GM23338 (cell line): Measurements from ENCODE around the gene PGGHG. TPM values are rescaled to one million over a fixed set of nuclear protein-coding genes. Genes with fewer than 3 reads are reported as not detected.

Experiments
- ATAC-seq: fragments of 200-7000 bp; cut with Tn5 transposase; 3 replicates; pipeline ENCODE4 v1.9.1; 2020
- DNase-seq: peaks from one replicate; pipeline ENCODE4 v3.0.0-alpha.2; 2015; ENCODE audit warnings: low spot score
- H2AFZ ChIP-seq: fragments of 200-600 bp; sonication (generic); 2 replicates; pipeline ENCODE4 v1.8.0; 2016; ENCODE audit warnings: antibody characterized with exemption, mild to moderate bottlenecking, moderate library complexity
- H3F3A ChIP-seq: fragments of 200-600 bp; sonication (generic); replicated peaks from 2 replicates; pipeline ENCODE4 v1.8.0; 2017; ENCODE audit warnings: antibody characterized with exemption, mixed run types, low read depth
- H3K27ac ChIP-seq: fragments of 200-600 bp; sonication (generic); 2 replicates; pipeline ENCODE4 v1.6.1; 2016; ENCODE audit warnings: low read depth
- H3K27me3 ChIP-seq: fragments of 200-600 bp; sonication (generic); 2 replicates; pipeline ENCODE4 v1.8.0; 2016; ENCODE audit warnings: mild to moderate bottlenecking, mixed run types, moderate library complexity; ENCODE audit not compliant: insufficient read depth
- H3K36me3 ChIP-seq: fragments of 200-600 bp; sonication (generic); 2 replicates; pipeline ENCODE4 v1.8.0; 2016; ENCODE audit warnings: mild to moderate bottlenecking; ENCODE audit not compliant: insufficient read depth
- H3K4me1 ChIP-seq: fragments of 200-600 bp; sonication (generic); 2 replicates; pipeline ENCODE4 v1.8.0; 2016; ENCODE audit warnings: mild to moderate bottlenecking, moderate library complexity; ENCODE audit not compliant: insufficient read depth
- H3K4me2 ChIP-seq: fragments of 200-600 bp; sonication (generic); 2 replicates; pipeline ENCODE4 v1.7.1; 2017; ENCODE audit warnings: mixed run types
- H3K4me3 ChIP-seq: fragments of 200-600 bp; sonication (generic); 2 replicates; pipeline ENCODE4 v1.6.1; 2016; ENCODE audit warnings: mixed run types
- H3K79me2 ChIP-seq: fragments of 200-600 bp; sonication (generic); replicated peaks from 2 replicates; pipeline ENCODE4 v1.8.0; 2017; ENCODE audit warnings: mild to moderate bottlenecking; ENCODE audit not compliant: insufficient read depth
- H3K9me2 ChIP-seq: fragments of 200-600 bp; sonication (generic); 2 replicates; pipeline ENCODE4 v1.8.0; 2017; ENCODE audit not compliant: insufficient read depth
- H4K20me1 ChIP-seq: fragments of 200-600 bp; sonication (generic); replicated peaks from 2 replicates; pipeline ENCODE4 v1.8.0; 2017; ENCODE audit warnings: mild to moderate bottlenecking; ENCODE audit not compliant: insufficient read depth
- H3K27ac Mint-ChIP-seq: 2 replicates; pipeline ENCODE4 v1.8.0; 2020; ENCODE audit warnings: inconsistent platforms, mild to moderate bottlenecking, moderate library complexity, mixed read lengths
- H3K27me3 Mint-ChIP-seq: 3 replicates; pipeline ENCODE4 v1.8.0; 2022; ENCODE audit warnings: low read depth, mild to moderate bottlenecking, moderate library complexity, mixed read lengths, inconsistent platforms; ENCODE audit not compliant: insufficient read depth, poor library complexity
- H3K36me3 Mint-ChIP-seq: 3 replicates; pipeline ENCODE4 v1.8.0; 2021; ENCODE audit warnings: low read depth, mild to moderate bottlenecking, inconsistent platforms, moderate library complexity, mixed read lengths
- H3K4me1 Mint-ChIP-seq: 3 replicates; pipeline ENCODE4 v1.8.0; 2020; ENCODE audit warnings: mild to moderate bottlenecking, inconsistent platforms, mixed read lengths
- H3K4me3 Mint-ChIP-seq: 3 replicates; pipeline ENCODE4 v1.8.0; 2021; ENCODE audit warnings: moderate library complexity, mild to moderate bottlenecking, inconsistent platforms, mixed read lengths
- H3K9me3 Mint-ChIP-seq: 3 replicates; pipeline ENCODE4 v1.8.0; 2020; ENCODE audit warnings: moderate library complexity, mild to moderate bottlenecking, inconsistent platforms, mixed read lengths
- ETS1 ChIP-seq: IDR thresholded peaks from 2 replicates; pipeline ENCODE4 v1.6.1; 2016; ENCODE audit warnings: antibody characterized with exemption
- EZH2phosphoT487 ChIP-seq: fragments of 200-600 bp; sonication (generic); IDR thresholded peaks from one replicate; pipeline ENCODE4 v1.8.1; 2018; ENCODE audit warnings: antibody characterized with exemption; ENCODE audit not compliant: unreplicated experiment
- POLR2AphosphoS5 ChIP-seq: IDR thresholded peaks from 2 replicates; pipeline ENCODE4 v1.6.1; 2016; ENCODE audit warnings: antibody characterized with exemption, low read depth
- polyA plus RNA-seq: library from polyadenylated mRNA; unstranded; fragments of >200 nt; fragmentation: Nextera tagmentation; extraction: Ambion mirVana; gene quantifications from 2 replicates; pipeline ENCODE4 v1.2.1, GENCODE V29; 2016
- total RNA-seq: library from RNA; depleted of rRNA; stranded (reverse); fragments of >200 nt; shearing (Covaris generic); gene quantifications from 2 replicates; pipeline ENCODE4 v1.2.3, GENCODE V29; 2014
- TF ChIP-seq, protein P1 (sequence below): IDR thresholded peaks from one replicate; pipeline ENCODE4 v1.6.1; 2018; ENCODE audit warnings: antibody characterized with exemption; ENCODE audit not compliant: unreplicated experiment

PGGHG gene
- total and polyA plus RNA-seq, 2 experiments from 2014 or later, result 24.9 to 55.8 TPM

- Histone ChIP-seq H3K4me3 (peak overlapping the region; percentile 70), H3K27me3 (peaks cover 4% of the 10 kb centered on the region; the same call in 1 of the 2 replicates), H2AFZ (no peak overlapping the region), H3F3A (peaks cover 27% of the 10 kb centered on the region), H3K36me3 (no peaks in the 10 kb centered on the region), H3K4me2 (peak overlapping the region; percentile 84), H3K4me1 (peaks cover 48% of the 10 kb centered on the region), H3K27ac (no peak overlapping the region), H4K20me1 (peaks cover 10% of the 10 kb centered on the region), H3K9me2 (no peaks in the 10 kb centered on the region), H3K79me2 (peaks cover 23% of the 10 kb centered on the region)
- Mint-ChIP-seq H3K36me3 (peaks cover 8% of the 10 kb centered on the region; the same call in 2 of the 3 replicates), H3K27ac (no peak overlapping the region), H3K4me3 (peak overlapping the region; percentile 91), H3K9me3 (no peaks in the 10 kb centered on the region), H3K27me3 (peaks cover 20% of the 10 kb centered on the region), H3K4me1 (peaks cover 60% of the 10 kb centered on the region)
- ATAC-seq, result no peak
- no peak for DNase-seq
- peak; percentile 5; the same call in 1 of the 2 replicates for TF ChIP-seq POLR2AphosphoS5
- TF ChIP-seq, protein P1, sequence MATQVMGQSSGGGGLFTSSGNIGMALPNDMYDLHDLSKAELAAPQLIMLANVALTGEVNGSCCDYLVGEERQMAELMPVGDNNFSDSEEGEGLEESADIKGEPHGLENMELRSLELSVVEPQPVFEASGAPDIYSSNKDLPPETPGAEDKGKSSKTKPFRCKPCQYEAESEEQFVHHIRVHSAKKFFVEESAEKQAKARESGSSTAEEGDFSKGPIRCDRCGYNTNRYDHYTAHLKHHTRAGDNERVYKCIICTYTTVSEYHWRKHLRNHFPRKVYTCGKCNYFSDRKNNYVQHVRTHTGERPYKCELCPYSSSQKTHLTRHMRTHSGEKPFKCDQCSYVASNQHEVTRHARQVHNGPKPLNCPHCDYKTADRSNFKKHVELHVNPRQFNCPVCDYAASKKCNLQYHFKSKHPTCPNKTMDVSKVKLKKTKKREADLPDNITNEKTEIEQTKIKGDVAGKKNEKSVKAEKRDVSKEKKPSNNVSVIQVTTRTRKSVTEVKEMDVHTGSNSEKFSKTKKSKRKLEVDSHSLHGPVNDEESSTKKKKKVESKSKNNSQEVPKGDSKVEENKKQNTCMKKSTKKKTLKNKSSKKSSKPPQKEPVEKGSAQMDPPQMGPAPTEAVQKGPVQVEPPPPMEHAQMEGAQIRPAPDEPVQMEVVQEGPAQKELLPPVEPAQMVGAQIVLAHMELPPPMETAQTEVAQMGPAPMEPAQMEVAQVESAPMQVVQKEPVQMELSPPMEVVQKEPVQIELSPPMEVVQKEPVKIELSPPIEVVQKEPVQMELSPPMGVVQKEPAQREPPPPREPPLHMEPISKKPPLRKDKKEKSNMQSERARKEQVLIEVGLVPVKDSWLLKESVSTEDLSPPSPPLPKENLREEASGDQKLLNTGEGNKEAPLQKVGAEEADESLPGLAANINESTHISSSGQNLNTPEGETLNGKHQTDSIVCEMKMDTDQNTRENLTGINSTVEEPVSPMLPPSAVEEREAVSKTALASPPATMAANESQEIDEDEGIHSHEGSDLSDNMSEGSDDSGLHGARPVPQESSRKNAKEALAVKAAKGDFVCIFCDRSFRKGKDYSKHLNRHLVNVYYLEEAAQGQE, result no peak
These were observed 26.6 kb downstream of the PGGHG start for GRCh38 chr11:315516-315994.

GRCh38 chr11:316031-316701, 27.2 kb downstream of the PGGHG start:
- H3K36me3 Mint-ChIP-seq, result peaks cover 8% of the 10 kb centered on the region; the same call in 2 of the 3 replicates
- H3K4me2 ChIP-seq, result peak overlapping the region; percentile 84
- H3K27ac ChIP-seq, result peak overlapping the region; percentile 32; the same call in 1 of the 2 replicates
- H3K27me3 Mint-ChIP-seq, result peaks cover 22% of the 10 kb centered on the region
- peaks cover 10% of the 10 kb centered on the region for H4K20me1 ChIP-seq
- H3K79me2 ChIP-seq, result peaks cover 23% of the 10 kb centered on the region
- peaks cover 4% of the 10 kb centered on the region; the same call in 1 of the 2 replicates for H3K27me3 ChIP-seq
- no peaks in the 10 kb centered on the region for H3K9me3 Mint-ChIP-seq
- H3F3A ChIP-seq, result peaks cover 27% of the 10 kb centered on the region
- no peak for DNase-seq
- H3K4me3 Mint-ChIP-seq, result peak overlapping the region; percentile 65
- H3K27ac Mint-ChIP-seq, result peak overlapping the region; percentile 74; the same call in 1 of the 2 replicates
- H3K4me1 ChIP-seq, result peaks cover 48% of the 10 kb centered on the region
- TF ChIP-seq POLR2AphosphoS5 (peak; percentile 26; the same call in 1 of the 2 replicates), ETS1 (no peak), EZH2phosphoT487 (no peak)
- no peaks in the 10 kb centered on the region for H3K36me3 ChIP-seq
- no peak for ATAC-seq
- H3K4me1 Mint-ChIP-seq, result peaks cover 65% of the 10 kb centered on the region
- no peak overlapping the region for H2AFZ ChIP-seq
- H3K4me3 ChIP-seq, result peak overlapping the region; percentile 70
- no peaks in the 10 kb centered on the region for H3K9me2 ChIP-seq
